ENCODE measurements around the gene OR1A2. TPM values are rescaled to one million over a fixed set of nuclear protein-coding genes. Genes with fewer than 3 reads are reported as not detected.
"Not testable (repeated sequence)": the region's sequence is repeated elsewhere in the genome, so short reads cannot be mapped to it uniquely, and the experiment has no call there.

Gene OR1A2
- total and polyA plus RNA-seq, 3 donors from 2014 or later: not detected

GRCh38 chr17:3208484-3208883 lies 11.2 kb downstream of the OR1A2 start:
- intact Hi-C loops (cut with DNase I; ENCODE audit: low total_unique reads): no loop called here

GRCh38 chr17:3213001-3213400 lies 15.7 kb downstream of the OR1A2 start:
- Histone ChIP-seq H3K27ac (no peak overlapping the region), H3K4me1 (no peaks in the 10 kb centered on the region), H3K4me3 (no peak overlapping the region), H3K36me3 (ENCODE audit: low read depth, missing control alignments) (no peaks in the 10 kb centered on the region), H3K27me3 (no peaks in the 10 kb centered on the region), H3K9me3 (no peaks in the 10 kb centered on the region)
- WGBS, 2 donors: 87 to 89% methylated on average over 3 of the region's 3 CpGs
- intact Hi-C loops (cut with DNase I; ENCODE audit: low total_unique reads): no loop called here
- TF ChIP-seq POLR2A (IDR thresholded peaks at IDR 0.05) (no peak), CTCF (IDR thresholded peaks at IDR 0.05) (no peak)
- DNase-seq: no peak

More at GRCh38 chr17:3208484-3208883, 11.2 kb downstream of the OR1A2 start:
- Histone ChIP-seq H3K27ac (no peak overlapping the region), H3K9me3 (no peaks in the 10 kb centered on the region), H3K36me3 (ENCODE audit: low read depth, missing control alignments) (no peaks in the 10 kb centered on the region), H3K4me1 (no peaks in the 10 kb centered on the region), H3K27me3 (no peaks in the 10 kb centered on the region), H3K4me3 (no peak overlapping the region)
- TF ChIP-seq CTCF (IDR thresholded peaks at IDR 0.05) (no peak), POLR2A (IDR thresholded peaks at IDR 0.05) (no peak)
- DNase-seq: no peak
- 93 to 94% methylated on average over 6 of the region's 6 CpGs for WGBS, 2 donors

GRCh38 chr17:3213587-3213986 lies 16.3 kb downstream of the OR1A2 start:
- no peaks in the 10 kb centered on the region for H3K9me3 ChIP-seq
- no peak overlapping the region for H3K4me3 ChIP-seq
- WGBS, 2 donors: 64 to 66% methylated on average over 6 of the region's 6 CpGs
- no peaks in the 10 kb centered on the region for H3K27me3 ChIP-seq
- no peak overlapping the region for H3K27ac ChIP-seq
- no peak for DNase-seq
- intact Hi-C loops (cut with DNase I; ENCODE audit: low total_unique reads): no loop called here
- H3K36me3 ChIP-seq (ENCODE audit: low read depth, missing control alignments): no peaks in the 10 kb centered on the region
- TF ChIP-seq CTCF (IDR thresholded peaks at IDR 0.05) (no peak), POLR2A (IDR thresholded peaks at IDR 0.05) (no peak)
- no peaks in the 10 kb centered on the region for H3K4me1 ChIP-seq

GRCh38 chr17:3219978-3220377 lies 22.7 kb downstream of the OR1A2 start:
- DNase-seq; H3K27me3 ChIP-seq; intact Hi-C loops (cut with DNase I; ENCODE audit: low total_unique reads); H3K4me3 ChIP-seq; H3K4me1 ChIP-seq; H3K9me3 ChIP-seq; H3K36me3 ChIP-seq (ENCODE audit: low read depth, missing control alignments); H3K27ac ChIP-seq: not testable (repeated sequence)
- 63 to 68% methylated on average over 3 of the region's 3 CpGs for WGBS, 2 donors

- Histone ChIP-seq H3K36me3 (ENCODE audit: low read depth, missing control alignments) (no peaks in the 10 kb centered on the region), H3K27ac (no peak overlapping the region), H3K4me1 (no peaks in the 10 kb centered on the region), H3K9me3 (no peaks in the 10 kb centered on the region), H3K27me3 (no peaks in the 10 kb centered on the region), H3K4me3 (no peak overlapping the region)
- no peak for TF ChIP-seq CTCF (IDR thresholded peaks at IDR 0.05)
- no peak for TF ChIP-seq POLR2A (IDR thresholded peaks at IDR 0.05)
- DNase-seq: no peak
- WGBS, 2 donors: 76 to 90% methylated on average over 2 of the region's 2 CpGs
- intact Hi-C loops (cut with DNase I; ENCODE audit: low total_unique reads): no loop called here
These were observed 24.5 kb downstream of the OR1A2 start for GRCh38 chr17:3221850-3222249.

Data from testis (tissue), 3 donors.